Measurements from ENCODE around the gene CA5A. TPM values are rescaled to one million over a fixed set of nuclear protein-coding genes. Genes with fewer than 3 reads are reported as not detected.

CA5A gene
- total RNA-seq, 4 donors from 2014 or later: not detected

DNA sequence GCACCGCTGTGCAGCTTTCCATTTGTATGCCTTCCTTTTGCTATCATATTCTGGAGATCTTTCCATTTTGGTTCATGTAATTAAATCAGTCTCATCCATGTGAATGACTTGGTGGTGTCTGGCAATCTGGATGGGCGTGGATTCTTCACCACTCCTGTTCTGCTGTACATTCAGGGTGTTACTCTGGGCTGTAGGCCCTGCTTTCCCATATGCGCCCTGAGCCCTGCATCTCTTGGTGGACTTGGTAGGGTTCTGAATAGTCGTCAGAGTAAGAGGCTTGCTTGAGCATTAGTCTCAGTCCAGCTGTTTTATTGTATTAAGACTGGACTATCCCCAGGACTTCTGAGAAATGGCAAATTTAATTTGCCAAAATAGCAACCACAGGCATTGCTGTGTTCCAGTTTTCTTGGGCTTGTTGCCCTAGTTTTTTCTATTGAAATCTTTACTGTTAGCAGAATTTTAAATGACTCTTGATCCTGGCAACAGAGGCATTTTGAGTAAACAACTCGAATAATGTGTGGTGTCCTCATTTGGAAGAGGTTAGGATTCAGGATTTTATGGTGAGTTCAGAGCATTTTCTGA lies 29.8 kb upstream of the CA5A start:
- H3K4me1 ChIP-seq: peaks cover 8 to 19% (median 15%) of the 10 kb centered on the region in 4 donors
- intact Hi-C loops (cut with DNase I; ENCODE audit: low total_unique reads) (no loop called here), in situ Hi-C loops (cut with MboI; ENCODE audit: low pct_ligation_motif_present in 1 of 4, low pct_unique_long_range_greater_than_20kb in 1 of 4, low sequenced_read_pairs in 3 of 4) (no loop called here)
- DNase-seq: no peak
- WGBS, 2 donors (ENCODE audit: low coverage in 1 of 2): 67 to 77% methylated on average over 3 to 5 of the region's 5 CpGs
- peaks cover 0 to 2% of the 10 kb centered on the region in 2 donors for H3K9me3 ChIP-seq
- peak overlapping the region; percentile 62 to 83 (median 72) for H3K27ac ChIP-seq
- TF ChIP-seq POLR2AphosphoS5 (IDR thresholded peaks at IDR 0.05) (peak in 1 of 3 donors; percentile 4), POLR2A (IDR thresholded peaks at IDR 0.05) (no peak)
- peak overlapping the region in 1 of 4 donors; percentile 21 for H3K4me3 ChIP-seq
- H3K27me3 ChIP-seq: no peaks in the 10 kb centered on the region
- H3K36me3 ChIP-seq: no peaks in the 10 kb centered on the region

GRCh38 chr16:87965417-87965816 lies 29.1 kb upstream of the CA5A start:
- DNase-seq: no peak
- H3K27me3 ChIP-seq: no peaks in the 10 kb centered on the region
- in situ Hi-C loops (cut with MboI; ENCODE audit: low pct_ligation_motif_present in 1 of 4, low pct_unique_long_range_greater_than_20kb in 1 of 4, low sequenced_read_pairs in 3 of 4) (no loop called here), intact Hi-C loops (cut with DNase I; ENCODE audit: low total_unique reads) (no loop called here)
- H3K4me1 ChIP-seq: peaks cover 8 to 19% (median 15%) of the 10 kb centered on the region in 4 donors
- H3K4me3 ChIP-seq: no peak overlapping the region
- H3K27ac ChIP-seq: peak overlapping the region; percentile 62 to 83 (median 72)
- no peaks in the 10 kb centered on the region for H3K36me3 ChIP-seq
- no peaks in the 10 kb centered on the region for H3K9me3 ChIP-seq
- 57 to 80% methylated on average over 1 to 11 of the region's 11 CpGs for WGBS, 2 donors (ENCODE audit: low coverage in 1 of 2)
- TF ChIP-seq POLR2A (IDR thresholded peaks at IDR 0.05): no peak
- no peak for TF ChIP-seq POLR2AphosphoS5 (IDR thresholded peaks at IDR 0.05)
- TF ChIP-seq EP300 (IDR thresholded peaks at IDR 0.05; ENCODE audit: low read depth): no peak
- TF ChIP-seq, protein P1, sequence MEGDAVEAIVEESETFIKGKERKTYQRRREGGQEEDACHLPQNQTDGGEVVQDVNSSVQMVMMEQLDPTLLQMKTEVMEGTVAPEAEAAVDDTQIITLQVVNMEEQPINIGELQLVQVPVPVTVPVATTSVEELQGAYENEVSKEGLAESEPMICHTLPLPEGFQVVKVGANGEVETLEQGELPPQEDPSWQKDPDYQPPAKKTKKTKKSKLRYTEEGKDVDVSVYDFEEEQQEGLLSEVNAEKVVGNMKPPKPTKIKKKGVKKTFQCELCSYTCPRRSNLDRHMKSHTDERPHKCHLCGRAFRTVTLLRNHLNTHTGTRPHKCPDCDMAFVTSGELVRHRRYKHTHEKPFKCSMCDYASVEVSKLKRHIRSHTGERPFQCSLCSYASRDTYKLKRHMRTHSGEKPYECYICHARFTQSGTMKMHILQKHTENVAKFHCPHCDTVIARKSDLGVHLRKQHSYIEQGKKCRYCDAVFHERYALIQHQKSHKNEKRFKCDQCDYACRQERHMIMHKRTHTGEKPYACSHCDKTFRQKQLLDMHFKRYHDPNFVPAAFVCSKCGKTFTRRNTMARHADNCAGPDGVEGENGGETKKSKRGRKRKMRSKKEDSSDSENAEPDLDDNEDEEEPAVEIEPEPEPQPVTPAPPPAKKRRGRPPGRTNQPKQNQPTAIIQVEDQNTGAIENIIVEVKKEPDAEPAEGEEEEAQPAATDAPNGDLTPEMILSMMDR (IDR thresholded peaks at IDR 0.05): no peak

GRCh38 chr16:87964049-87964659 lies 27.8 kb upstream of the CA5A start:
- H3K4me1 ChIP-seq: peaks cover 8 to 19% (median 15%) of the 10 kb centered on the region in 4 donors
- DNase-seq: no peak
- intact Hi-C loops (cut with DNase I; ENCODE audit: low total_unique reads): no loop called here
- 88% methylated on average over 19 of the region's 19 CpGs; no CpG with 5 or more reads in 1 of the 2 donors for WGBS, 2 donors (ENCODE audit: low coverage in 1 of 2)
- TF ChIP-seq POLR2AphosphoS5 (IDR thresholded peaks at IDR 0.05) (no peak), EP300 (IDR thresholded peaks at IDR 0.05; ENCODE audit: low read depth) (no peak), POLR2A (IDR thresholded peaks at IDR 0.05) (no peak)
- TF ChIP-seq, protein P1 (IDR thresholded peaks at IDR 0.05): no peak
- H3K36me3 ChIP-seq: no peaks in the 10 kb centered on the region
- no peak overlapping the region for H3K27ac ChIP-seq
- no peaks in the 10 kb centered on the region for H3K27me3 ChIP-seq
- in situ Hi-C loops (cut with MboI; ENCODE audit: low pct_ligation_motif_present in 1 of 4, low pct_unique_long_range_greater_than_20kb in 1 of 4, low sequenced_read_pairs in 3 of 4): no loop called here
- H3K9me3 ChIP-seq: no peaks in the 10 kb centered on the region
- no peak overlapping the region for H3K4me3 ChIP-seq

- Histone ChIP-seq H3K27ac (peak overlapping the region in 1 of 4 donors; percentile 0), H3K4me1 (peaks cover 8 to 19% (median 15%) of the 10 kb centered on the region in 4 donors), H3K4me3 (no peak overlapping the region), H3K9me3 (no peaks in the 10 kb centered on the region), H3K36me3 (no peaks in the 10 kb centered on the region), H3K27me3 (no peaks in the 10 kb centered on the region)
- in situ Hi-C loops (cut with MboI; ENCODE audit: low pct_ligation_motif_present in 1 of 4, low pct_unique_long_range_greater_than_20kb in 1 of 4, low sequenced_read_pairs in 3 of 4): no loop called here
- intact Hi-C loops (cut with DNase I; ENCODE audit: low total_unique reads): no loop called here
- no peak for DNase-seq
- WGBS, 2 donors (ENCODE audit: low coverage in 1 of 2): 65 to 75% methylated on average over 9 of the region's 9 CpGs
- no peak for TF ChIP-seq EP300 (IDR thresholded peaks at IDR 0.05; ENCODE audit: low read depth)
- no peak for TF ChIP-seq POLR2A (IDR thresholded peaks at IDR 0.05)
- TF ChIP-seq, protein P1 (IDR thresholded peaks at IDR 0.05): no peak
- TF ChIP-seq POLR2AphosphoS5 (IDR thresholded peaks at IDR 0.05): no peak
Measured at GRCh38 chr16:87963400-87963799, 27.1 kb upstream of the CA5A start.

Measured in transverse colon (tissue), 4 donors.